Ovary (tissue), 9 donors: ENCODE measurements around the gene CTTN. TPM values are rescaled to one million over a fixed set of nuclear protein-coding genes. Genes with fewer than 3 reads are reported as not detected.

Experiments used
- DNase-seq, 5 donors: peaks; one replicate each; pipeline ENCODE4 v3.0.0-alpha.2; 2019 to 2020
- H3K27ac ChIP-seq, 2 donors: fragments of 200-600 bp; one replicate each; pipeline versions ENCODE4 v1.5.1 to v1.8.0; 2019 to 2022
- H3K27me3 ChIP-seq: fragments of 200-600 bp; one replicate; pipeline ENCODE4 v1.8.0; 2022
- H3K36me3 ChIP-seq: fragments of 200-600 bp; sonication (generic); one replicate; pipeline ENCODE4 v1.5.1; 2019
- H3K4me1 ChIP-seq: one replicate; pipeline ENCODE4 v1.8.1; 2013; ENCODE audit warnings: mild to moderate bottlenecking, moderate library complexity; ENCODE audit not compliant: insufficient read depth
- H3K4me3 ChIP-seq: fragments of 200-600 bp; sonication (generic); one replicate; pipeline ENCODE4 v1.5.1; 2017
- H3K9me3 ChIP-seq, 2 donors: fragments of 200-600 bp in 1 of 2; sonication (generic) in 1 of 2; one replicate each; pipeline versions ENCODE4 v1.5.1 to v1.8.1; 2013 to 2019; ENCODE audit warnings: mild to moderate bottlenecking in 1 of 2, moderate library complexity in 1 of 2
- CTCF ChIP-seq, 3 donors: fragments of 450-650 bp in 2 of 3; fragments of 200-600 bp in 1 of 3; IDR thresholded peaks; one replicate each; pipeline versions ENCODE4 v1.5.1 to v1.8.0; 2016 to 2022; ENCODE audit warnings: antibody characterized with exemption in 3 of 3, mild to moderate bottlenecking in 1 of 3
- EP300 ChIP-seq: sonication (generic); formaldehyde crosslinking; IDR thresholded peaks from one replicate; pipeline ENCODE4 v1.6.1; 2017; ENCODE audit warnings: antibody characterized with exemption
- POLR2A ChIP-seq: fragments of 450-650 bp; IDR thresholded peaks from one replicate; pipeline ENCODE4 v1.6.1; 2017; ENCODE audit warnings: antibody characterized with exemption, mild to moderate bottlenecking, moderate library complexity
- WGBS, 3 donors: extraction: QIAGEN DNeasy Blood & Tissue Kit in 1 of 3; methylation state at CpG; one replicate each; pipeline versions ENCODE4 v1.1.5 to v1.1.7; 2013 to 2017; 5-methylcytosine and 5-hydroxymethylcytosine counted together
- intact Hi-C, 4 donors: fragments of 100-400 bp; cut with DNase I; formaldehyde crosslinking; loops; one replicate each; pipeline versions ENCODE4 v1.11.0 to v1.15.1; 2022 to 2023
- polyA plus RNA-seq, 2 donors: library from polyadenylated mRNA; stranded (reverse); fragments of 200-250 nt in 1 of 2; fragments of 350-450 nt in 1 of 2; fragmentation: Illumina TruSeq in 1 of 2; extraction: RNeasy Lipid Tissue Mini Kit (QIAGEN cat#74804) in 1 of 2; gene quantifications; one replicate each; pipeline ENCODE4 v1.2.3, GENCODE V29; 2013 to 2014
- total RNA-seq, 7 donors: library from RNA; depleted of rRNA in 2 of 7; stranded (reverse); fragments of >200 nt in 2 of 7; fragmentation: NEBNext Ultra II Directional in 3 of 7; extraction: Animal tissue kit (Norgen Biotek cat#: 25700) in 3 of 7; gene quantifications; one replicate each; pipeline versions ENCODE4 v1.1.0 to v1.2.4, GENCODE V29; 2016 to 2023
- donor health status: DM: no; HTN: no; CAD: no; lungs with moderate emphysema.
- donor health status: DM: no; HTN: no; CAD: no.
- donor health status: Bipolar disorder and iron deficiency.
- donor health status: DM: yes; HTN: yes; CAD: no.
- donor health status: DM: no; HTN: no; CAD: no.
- donor health status: DM: yes; HTN: yes; CAD: no.

CTTN gene
- total and polyA plus RNA-seq, 9 donors, result 129 to 321 (median 205) TPM

GRCh38 chr11:70358753-70359152 is 39.6 kb upstream of the CTTN start:
- Histone ChIP-seq H3K27ac (no peak overlapping the region), H3K9me3 (no peaks in the 10 kb centered on the region), H3K4me1 (peaks cover 6% of the 10 kb centered on the region), H3K4me3 (no peak overlapping the region), H3K36me3 (no peaks in the 10 kb centered on the region), H3K27me3 (no peaks in the 10 kb centered on the region)
- TF ChIP-seq POLR2A, result no peak
- no peak for TF ChIP-seq CTCF (IDR thresholded peaks at IDR 0.05)
- no peak for TF ChIP-seq EP300
- DNase-seq, result no peak
- intact Hi-C loops, result no loop called here
- WGBS, 3 donors, result 85 to 92% (median 91%) methylated on average over 11 of the region's 11 CpGs

GRCh38 chr11:70359451-70360205 is 38.7 kb upstream of the CTTN start:
- H3K27ac ChIP-seq, result no peak overlapping the region
- no peak overlapping the region for H3K4me3 ChIP-seq
- 91 to 96% (median 94%) methylated on average over 8 of the region's 8 CpGs for WGBS, 3 donors
- no peaks in the 10 kb centered on the region for H3K27me3 ChIP-seq
- no peak for DNase-seq
- TF ChIP-seq CTCF (IDR thresholded peaks at IDR 0.05) (no peak), POLR2A (no peak), EP300 (no peak)
- intact Hi-C loops, result no loop called here
- H3K9me3 ChIP-seq, result no peaks in the 10 kb centered on the region
- H3K36me3 ChIP-seq, result no peaks in the 10 kb centered on the region
- peaks cover 8% of the 10 kb centered on the region for H3K4me1 ChIP-seq

- Histone ChIP-seq H3K9me3 (no peaks in the 10 kb centered on the region), H3K4me1 (peaks cover 12% of the 10 kb centered on the region), H3K27ac (no peak overlapping the region), H3K27me3 (no peaks in the 10 kb centered on the region), H3K36me3 (no peaks in the 10 kb centered on the region), H3K4me3 (no peak overlapping the region)
- intact Hi-C loops, result no loop called here
- TF ChIP-seq CTCF (IDR thresholded peaks at IDR 0.05) (no peak), EP300 (no peak), POLR2A (no peak)
- DNase-seq, result no peak
- WGBS, 3 donors, result 54 to 59% (median 56%) methylated on average over 6 of the region's 6 CpGs
Measured at GRCh38 chr11:70360211-70360610, 38.1 kb upstream of the CTTN start.

- intact Hi-C loops, result no loop called here
- 7 to 20% (median 8%) methylated on average over 2 of the region's 2 CpGs for WGBS, 3 donors
- Histone ChIP-seq H3K27ac (peak overlapping the region in 1 of 2 donors; percentile 19), H3K27me3 (no peaks in the 10 kb centered on the region), H3K4me3 (no peak overlapping the region), H3K4me1 (peaks cover 12% of the 10 kb centered on the region), H3K36me3 (no peaks in the 10 kb centered on the region), H3K9me3 (no peaks in the 10 kb centered on the region)
- no peak for DNase-seq
- TF ChIP-seq POLR2A (no peak), EP300 (no peak), CTCF (IDR thresholded peaks at IDR 0.05) (no peak)
Measured at GRCh38 chr11:70364178-70364577, 34.2 kb upstream of the CTTN start.
